Activated CD4-positive, alpha-beta T cell treated with anti-CD3 and anti-CD28 coated beads, Interleukin-2, amount 50 U/mL, for 16 hours (primary cell): ENCODE data around the gene EPHB2.
A peak's percentile ranks its signal among the peaks of the same experiment; 100 is the strongest.

Source experiments
- DNase-seq: peaks from one replicate; pipeline ENCODE4 v3.0.0-alpha.2; 2020

Gene EPHB2

DNA sequence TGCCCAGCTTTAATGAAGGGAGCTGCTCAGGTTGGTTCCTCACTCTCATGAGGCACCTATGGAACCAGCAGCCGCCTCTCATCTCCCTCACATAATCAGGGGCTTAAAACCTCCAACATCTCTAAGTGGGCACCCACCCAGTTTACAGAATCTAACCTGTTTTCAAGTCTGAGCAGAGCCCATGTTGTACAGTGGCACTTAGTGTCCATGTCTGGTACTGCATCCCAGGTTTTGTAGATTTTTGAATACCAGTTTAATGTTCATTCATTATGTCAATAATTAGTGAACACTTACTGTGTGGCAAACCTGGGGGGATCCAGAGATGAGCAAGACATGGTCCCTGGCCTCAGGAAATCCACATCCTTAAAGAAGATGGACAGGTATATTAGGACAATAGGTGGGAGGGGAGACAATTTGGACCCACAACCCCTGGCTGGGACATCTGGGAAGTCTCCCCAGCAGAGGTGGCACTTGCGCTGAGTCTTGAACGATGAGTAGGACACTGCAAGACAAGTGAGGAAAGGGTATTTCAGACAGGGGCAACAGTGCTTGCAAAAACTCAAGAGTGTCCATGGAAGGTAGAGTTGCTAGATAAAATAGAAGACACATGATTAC is 178.7 kb downstream of the EPHB2 start:
- peak; percentile 4 for DNase-seq

DNA sequence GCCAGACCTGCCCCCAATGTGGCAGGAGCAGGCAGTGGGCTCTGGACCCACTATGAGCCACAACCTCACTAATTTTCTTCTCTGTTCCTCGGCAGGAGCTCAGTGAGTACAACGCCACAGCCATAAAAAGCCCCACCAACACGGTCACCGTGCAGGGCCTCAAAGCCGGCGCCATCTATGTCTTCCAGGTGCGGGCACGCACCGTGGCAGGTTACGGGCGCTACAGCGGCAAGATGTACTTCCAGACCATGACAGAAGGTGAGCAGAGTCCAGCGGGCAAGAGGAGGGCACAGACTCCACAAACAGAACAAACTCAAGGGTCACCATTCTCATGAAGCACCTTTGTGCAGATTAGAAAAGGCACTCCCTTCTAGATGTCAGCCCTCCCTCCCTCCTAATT is 182.2 kb downstream of the EPHB2 start:
- DNase-seq = no peak

DNA sequence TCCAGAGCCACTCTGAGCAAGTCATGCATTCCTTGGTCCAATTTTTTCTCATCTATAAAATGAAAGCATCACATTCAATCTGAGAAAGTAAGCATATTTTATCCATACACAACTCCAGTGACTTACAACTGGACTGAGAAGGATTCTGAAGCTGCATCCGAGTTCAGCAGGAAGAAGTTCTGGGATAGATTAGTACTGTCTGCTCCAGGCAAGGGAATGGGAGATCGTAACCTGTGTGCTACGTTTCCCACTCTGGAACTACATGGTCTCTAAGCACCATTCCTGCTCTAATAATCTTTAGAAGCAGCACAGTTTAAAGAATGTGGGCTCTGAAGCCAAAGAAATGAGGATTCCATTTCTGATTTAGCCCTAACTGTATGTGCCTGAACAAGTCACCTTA is 182.7 kb downstream of the EPHB2 start:
- no peak for DNase-seq

- DNase-seq = no peak
These were observed 184.7 kb downstream of the EPHB2 start for GRCh38 chr1:22895357-22895756.

- DNase-seq = no peak
These were observed 185.5 kb downstream of the EPHB2 start for GRCh38 chr1:22896184-22896583.

DNA sequence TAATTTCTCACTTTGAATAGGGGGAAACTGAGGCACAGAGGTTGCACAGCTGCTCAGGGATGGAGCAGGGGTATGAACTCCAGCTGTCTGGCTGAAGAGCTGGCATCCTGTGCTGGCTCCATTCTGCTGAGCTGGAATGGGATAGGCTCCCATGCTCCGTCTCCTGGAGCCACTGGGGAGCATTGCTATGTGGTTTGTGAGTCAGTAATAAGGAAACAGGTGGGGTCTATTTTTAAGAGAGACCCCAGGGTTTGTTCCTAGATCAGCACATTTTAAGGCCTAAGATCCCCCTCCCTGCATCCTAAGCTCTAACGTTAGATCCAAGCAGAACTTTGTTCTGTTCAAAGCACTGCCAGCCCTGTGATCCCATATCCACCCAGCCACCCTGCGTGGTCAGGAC is 189.8 kb downstream of the EPHB2 start:
- no peak for DNase-seq

GRCh38 chr1:22903113-22903512 is 192.5 kb downstream of the EPHB2 start:
- no peak for DNase-seq

DNA sequence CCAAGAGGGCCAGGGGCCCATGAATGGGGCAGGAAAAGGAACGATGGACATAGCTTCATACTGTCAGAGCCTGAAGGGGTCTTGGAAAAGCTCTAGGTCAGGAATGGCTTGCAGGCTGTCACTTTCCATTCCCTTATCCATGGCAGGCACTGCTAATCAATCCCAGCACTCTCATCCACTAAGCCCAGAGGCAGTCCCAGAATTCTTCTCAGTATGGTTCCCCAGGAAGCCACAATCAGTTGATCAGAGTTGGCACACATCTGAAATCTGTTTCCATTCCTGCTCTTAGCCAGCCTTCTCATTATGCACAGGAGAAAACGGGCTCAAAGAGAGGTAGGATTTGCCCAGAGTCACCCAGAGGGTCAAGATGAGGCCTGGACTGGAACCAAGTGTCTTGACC is 196.3 kb downstream of the EPHB2 start:
- no peak for DNase-seq

DNA sequence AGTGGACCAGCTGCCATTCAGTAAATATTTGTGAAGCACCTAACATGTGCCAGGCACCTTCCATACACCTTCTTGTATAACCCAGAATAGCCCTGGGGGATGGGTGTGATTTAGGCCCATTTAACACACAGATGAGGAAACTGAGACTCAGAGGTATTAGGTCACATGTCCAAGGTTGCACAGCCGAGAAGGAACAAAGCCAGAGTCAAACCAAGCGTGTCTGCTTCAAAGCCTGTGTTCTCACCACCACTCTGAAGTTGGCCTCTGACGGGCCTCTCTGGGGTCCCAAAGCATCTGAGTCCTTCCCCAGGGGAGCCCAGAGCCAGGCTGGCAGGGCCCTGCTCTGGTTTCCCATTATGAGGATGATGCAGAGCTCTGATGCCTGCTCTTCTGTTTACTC is 196.9 kb downstream of the EPHB2 start:
- no peak for DNase-seq

DNA sequence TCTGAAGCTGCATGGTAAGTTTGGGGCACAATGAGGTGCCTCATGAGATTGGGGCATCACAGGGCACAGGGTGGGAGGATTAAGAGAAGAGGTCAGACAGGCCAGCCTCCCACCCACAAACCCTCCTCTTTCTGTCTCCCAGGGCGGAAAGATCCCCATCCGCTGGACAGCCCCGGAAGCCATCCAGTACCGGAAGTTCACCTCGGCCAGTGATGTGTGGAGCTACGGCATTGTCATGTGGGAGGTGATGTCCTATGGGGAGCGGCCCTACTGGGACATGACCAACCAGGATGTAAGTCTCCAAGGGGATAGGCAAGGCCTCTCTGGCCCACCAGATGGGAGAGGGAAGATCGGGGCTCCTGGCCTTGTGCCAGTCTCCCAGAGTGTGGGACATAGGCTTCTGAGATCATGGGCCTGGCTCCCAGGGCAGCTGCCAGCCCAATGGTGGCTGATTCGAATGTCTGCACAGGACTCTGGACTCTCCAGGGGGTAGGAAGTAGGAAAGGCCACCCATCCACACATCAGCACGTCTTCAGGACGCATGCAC is 198.3 kb downstream of the EPHB2 start:
- no peak for DNase-seq

DNA sequence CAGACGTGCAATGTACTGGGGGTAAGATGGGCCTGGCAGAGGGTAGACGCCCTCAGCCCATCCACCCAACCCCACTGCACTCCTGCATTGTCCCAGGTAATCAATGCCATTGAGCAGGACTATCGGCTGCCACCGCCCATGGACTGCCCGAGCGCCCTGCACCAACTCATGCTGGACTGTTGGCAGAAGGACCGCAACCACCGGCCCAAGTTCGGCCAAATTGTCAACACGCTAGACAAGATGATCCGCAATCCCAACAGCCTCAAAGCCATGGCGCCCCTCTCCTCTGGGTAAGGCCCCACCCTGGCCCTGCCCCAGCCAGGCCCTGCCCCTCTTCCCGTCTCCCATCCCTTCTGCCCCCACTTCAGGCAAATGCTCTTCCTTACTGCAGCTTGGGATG is 199.6 kb downstream of the EPHB2 start:
- no peak for DNase-seq

DNA sequence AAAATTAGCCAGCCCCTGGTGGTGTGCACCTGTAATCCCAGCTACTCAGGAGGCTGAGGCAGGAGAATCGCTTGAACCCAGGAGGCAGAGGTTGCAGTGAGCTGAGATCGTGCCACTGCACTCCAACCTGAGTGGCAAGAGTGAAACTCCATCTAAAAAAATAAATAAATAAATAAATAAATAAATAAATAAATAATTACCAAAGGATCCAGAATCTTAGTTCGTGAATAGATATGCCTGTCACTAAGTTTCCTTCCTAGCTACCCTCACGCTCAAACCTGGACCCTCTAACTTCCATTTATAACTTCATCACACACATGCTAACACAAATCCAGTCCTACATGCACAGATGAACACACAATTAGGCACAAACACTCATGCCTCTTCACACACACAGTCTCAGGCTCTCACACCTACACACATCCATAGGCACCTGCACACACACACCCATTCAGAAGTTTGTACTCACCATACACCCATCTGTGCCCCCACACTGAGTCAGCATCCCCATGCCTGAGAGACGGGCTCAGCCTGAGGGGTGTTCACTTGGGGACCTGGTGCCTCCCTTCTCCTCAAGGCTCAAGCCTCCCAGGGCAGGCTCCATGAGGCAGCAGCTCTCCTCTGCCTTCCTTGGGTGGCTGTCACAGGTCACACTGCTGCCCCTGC is 200.5 kb downstream of the EPHB2 start:
- DNase-seq = no peak

- DNase-seq = no peak
These were observed 201.7 kb downstream of the EPHB2 start for GRCh38 chr1:22912311-22912710.

- DNase-seq = no peak
These were observed 202.9 kb downstream of the EPHB2 start for GRCh38 chr1:22913421-22914141.

DNA sequence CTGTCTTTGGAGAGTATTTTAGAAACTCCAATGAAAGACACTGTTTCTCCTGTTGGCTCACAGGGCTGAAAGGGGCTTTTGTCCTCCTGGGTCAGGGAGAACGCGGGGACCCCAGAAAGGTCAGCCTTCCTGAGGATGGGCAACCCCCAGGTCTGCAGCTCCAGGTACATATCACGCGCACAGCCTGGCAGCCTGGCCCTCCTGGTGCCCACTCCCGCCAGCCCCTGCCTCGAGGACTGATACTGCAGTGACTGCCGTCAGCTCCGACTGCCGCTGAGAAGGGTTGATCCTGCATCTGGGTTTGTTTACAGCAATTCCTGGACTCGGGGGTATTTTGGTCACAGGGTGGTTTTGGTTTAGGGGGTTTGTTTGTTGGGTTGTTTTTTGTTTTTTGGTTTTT is 203.5 kb downstream of the EPHB2 start:
- no peak for DNase-seq

GRCh38 chr1:22914633-22915217 is 204.1 kb downstream of the EPHB2 start:
- DNase-seq = no peak

GRCh38 chr1:22915231-22915630 is 204.6 kb downstream of the EPHB2 start:
- no peak for DNase-seq

GRCh38 chr1:22915816-22916470 is 205.3 kb downstream of the EPHB2 start:
- DNase-seq = no peak

DNA sequence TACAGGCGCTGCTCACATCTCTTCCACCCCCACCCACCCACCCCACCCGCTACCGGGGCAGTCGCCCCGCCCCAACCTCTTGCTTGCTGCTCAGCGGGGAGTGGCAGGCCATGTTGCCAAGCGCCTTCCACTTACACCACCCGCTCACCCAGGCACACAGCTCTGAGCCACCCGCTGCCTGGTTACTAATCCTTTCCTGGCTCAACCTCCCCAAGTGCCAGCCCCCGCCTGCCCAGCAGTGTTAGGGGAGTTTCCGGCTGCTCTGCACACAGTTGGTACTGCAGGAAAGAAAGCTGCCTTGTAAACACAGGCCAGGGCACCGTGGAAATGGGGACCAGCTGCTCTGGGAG is 205.8 kb downstream of the EPHB2 start:
- no peak for DNase-seq

DNA sequence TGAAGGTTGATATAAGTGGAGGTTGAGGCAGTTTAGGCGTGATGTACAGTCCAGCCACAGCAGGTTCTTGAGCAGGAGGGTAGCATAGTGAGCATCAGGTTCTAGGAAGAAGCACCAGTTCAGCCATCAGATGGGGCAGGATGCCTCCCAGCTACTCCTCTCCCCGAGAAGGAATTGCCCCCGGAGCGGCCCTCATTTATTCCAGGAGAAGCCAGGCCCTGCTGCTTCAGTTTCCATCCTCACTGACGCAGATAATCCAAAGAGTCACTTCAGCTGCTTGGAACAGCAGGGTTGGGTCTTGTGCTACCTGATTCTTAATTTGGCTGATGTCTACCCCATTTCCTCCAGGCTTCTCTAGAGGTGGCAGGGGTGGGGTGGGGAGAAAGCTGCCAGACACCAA is 207.3 kb downstream of the EPHB2 start:
- DNase-seq = no peak

GRCh38 chr1:22918644-22919043 is 208.0 kb downstream of the EPHB2 start:
- DNase-seq = no peak

DNA sequence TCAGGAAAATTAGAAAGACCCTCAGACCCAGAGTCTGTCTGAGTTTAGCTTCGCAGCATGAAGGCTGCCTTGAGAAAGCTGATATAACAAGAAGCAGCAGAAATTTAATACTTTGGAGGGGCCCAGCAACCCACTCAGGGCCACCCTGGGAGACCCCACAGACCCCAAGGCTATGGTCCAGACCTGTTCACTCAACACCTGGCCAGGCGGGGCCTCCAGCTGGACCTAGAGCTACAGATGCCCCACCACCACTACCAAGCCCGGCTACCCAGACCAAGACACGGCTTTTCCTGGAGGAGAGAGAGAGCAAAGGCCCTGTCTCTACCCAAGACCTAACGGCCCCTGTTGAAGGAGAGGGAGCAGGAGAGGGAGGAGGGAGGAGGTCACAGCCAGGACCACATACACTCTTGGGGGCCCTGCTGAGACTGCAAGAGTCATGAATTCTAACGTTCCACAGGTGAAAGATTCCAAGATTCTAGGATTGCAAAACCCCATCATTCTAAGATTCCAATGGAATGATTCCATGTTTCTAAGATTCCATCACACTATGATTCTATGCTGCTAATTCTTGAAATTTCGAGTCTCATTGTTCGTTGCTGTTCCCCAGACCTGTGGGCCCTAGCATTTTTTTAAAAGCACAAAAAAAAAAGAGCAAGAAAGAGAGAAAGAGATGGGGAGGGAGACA is 208.8 kb downstream of the EPHB2 start:
- DNase-seq = no peak
